Measurements from ENCODE around the gene ANKRD13B.

DNA sequence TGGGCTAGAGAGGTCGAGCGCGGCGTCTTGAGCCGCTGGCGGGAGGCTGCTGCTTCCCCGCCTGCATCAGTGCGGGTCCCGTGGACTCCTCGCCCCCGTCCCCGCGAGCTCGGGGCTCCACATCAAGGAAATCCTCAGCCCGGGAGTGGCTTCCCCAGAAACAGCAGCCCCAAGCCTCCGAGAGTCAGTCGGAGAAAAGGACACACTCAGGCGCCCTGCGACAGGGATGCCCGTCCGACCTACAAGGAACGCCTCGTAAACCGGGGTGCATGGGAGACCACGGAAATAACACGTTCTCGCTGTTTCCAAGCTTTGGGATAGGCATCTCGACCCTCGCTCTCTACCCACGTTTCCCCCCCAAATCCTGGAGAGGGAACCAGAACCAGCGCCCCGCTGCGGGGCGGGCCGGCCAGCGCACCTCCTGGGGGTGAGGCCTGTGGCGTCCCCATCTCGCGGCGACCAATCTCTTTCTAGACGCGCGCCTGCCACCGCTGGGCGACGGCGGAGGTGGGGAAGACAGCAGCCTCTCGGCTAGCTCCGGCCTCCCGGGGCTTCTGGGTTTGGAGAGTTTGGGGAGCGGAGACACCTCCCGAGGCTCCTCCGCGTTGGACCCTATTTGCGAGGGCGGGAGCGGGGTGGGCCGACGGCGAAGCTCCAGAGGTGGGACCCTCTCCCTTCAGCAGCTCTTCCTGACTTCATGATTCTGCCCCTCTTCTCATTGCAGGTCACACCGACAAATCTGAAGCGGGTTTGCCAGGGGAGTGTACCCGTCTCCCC lies 25.2 kb upstream of the ANKRD13B start:
- TF ChIP-seq, protein P1, sequence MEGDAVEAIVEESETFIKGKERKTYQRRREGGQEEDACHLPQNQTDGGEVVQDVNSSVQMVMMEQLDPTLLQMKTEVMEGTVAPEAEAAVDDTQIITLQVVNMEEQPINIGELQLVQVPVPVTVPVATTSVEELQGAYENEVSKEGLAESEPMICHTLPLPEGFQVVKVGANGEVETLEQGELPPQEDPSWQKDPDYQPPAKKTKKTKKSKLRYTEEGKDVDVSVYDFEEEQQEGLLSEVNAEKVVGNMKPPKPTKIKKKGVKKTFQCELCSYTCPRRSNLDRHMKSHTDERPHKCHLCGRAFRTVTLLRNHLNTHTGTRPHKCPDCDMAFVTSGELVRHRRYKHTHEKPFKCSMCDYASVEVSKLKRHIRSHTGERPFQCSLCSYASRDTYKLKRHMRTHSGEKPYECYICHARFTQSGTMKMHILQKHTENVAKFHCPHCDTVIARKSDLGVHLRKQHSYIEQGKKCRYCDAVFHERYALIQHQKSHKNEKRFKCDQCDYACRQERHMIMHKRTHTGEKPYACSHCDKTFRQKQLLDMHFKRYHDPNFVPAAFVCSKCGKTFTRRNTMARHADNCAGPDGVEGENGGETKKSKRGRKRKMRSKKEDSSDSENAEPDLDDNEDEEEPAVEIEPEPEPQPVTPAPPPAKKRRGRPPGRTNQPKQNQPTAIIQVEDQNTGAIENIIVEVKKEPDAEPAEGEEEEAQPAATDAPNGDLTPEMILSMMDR (IDR thresholded peaks at IDR 0.05): no peak
- TF ChIP-seq USF1 (CRISPR knock-in tag; IDR thresholded peaks at IDR 0.05) (no peak), ZNF121 (CRISPR knock-in tag; IDR thresholded peaks at IDR 0.05) (no peak), HMGA2 (CRISPR knock-in tag; IDR thresholded peaks at IDR 0.05) (no peak), PREB (CRISPR knock-in tag; IDR thresholded peaks at IDR 0.05; ENCODE audit: borderline replicate concordance) (no peak), NR2C2 (CRISPR knock-in tag; IDR thresholded peaks at IDR 0.05) (no peak), ELF4 (CRISPR knock-in tag; IDR thresholded peaks at IDR 0.05; ENCODE audit: low read depth) (no peak), FOXJ3 (CRISPR knock-in tag; IDR thresholded peaks at IDR 0.05; ENCODE audit: borderline replicate concordance) (no peak), JUN (CRISPR knock-in tag; IDR thresholded peaks at IDR 0.05) (no peak)
- TF ChIP-seq, protein P2, sequence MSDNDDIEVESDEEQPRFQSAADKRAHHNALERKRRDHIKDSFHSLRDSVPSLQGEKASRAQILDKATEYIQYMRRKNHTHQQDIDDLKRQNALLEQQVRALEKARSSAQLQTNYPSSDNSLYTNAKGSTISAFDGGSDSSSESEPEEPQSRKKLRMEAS (CRISPR knock-in tag; IDR thresholded peaks at IDR 0.05): no peak

All from WTC11 (cell line).